Neural progenitor cell (in vitro differentiated cells): ENCODE measurements around the gene NR2C2.

Experiments
- CTCF ChIP-seq: fragments of 200-600 bp; sonication (generic); IDR thresholded peaks from 2 replicates; pipeline ENCODE4 v1.5.1; 2017; ENCODE audit warnings: antibody characterized with exemption, mild to moderate bottlenecking
- EZH2 ChIP-seq: fragments of 200-600 bp; sonication (generic); IDR thresholded peaks from 2 replicates; pipeline ENCODE4 v1.6.1; 2017; ENCODE audit warnings: antibody characterized with exemption, mild to moderate bottlenecking, moderate library complexity
- EZH2phosphoT487 ChIP-seq: fragments of 200-600 bp; sonication (generic); IDR thresholded peaks from 2 replicates; pipeline ENCODE4 v1.6.1; 2017; ENCODE audit warnings: antibody characterized with exemption

DNA sequence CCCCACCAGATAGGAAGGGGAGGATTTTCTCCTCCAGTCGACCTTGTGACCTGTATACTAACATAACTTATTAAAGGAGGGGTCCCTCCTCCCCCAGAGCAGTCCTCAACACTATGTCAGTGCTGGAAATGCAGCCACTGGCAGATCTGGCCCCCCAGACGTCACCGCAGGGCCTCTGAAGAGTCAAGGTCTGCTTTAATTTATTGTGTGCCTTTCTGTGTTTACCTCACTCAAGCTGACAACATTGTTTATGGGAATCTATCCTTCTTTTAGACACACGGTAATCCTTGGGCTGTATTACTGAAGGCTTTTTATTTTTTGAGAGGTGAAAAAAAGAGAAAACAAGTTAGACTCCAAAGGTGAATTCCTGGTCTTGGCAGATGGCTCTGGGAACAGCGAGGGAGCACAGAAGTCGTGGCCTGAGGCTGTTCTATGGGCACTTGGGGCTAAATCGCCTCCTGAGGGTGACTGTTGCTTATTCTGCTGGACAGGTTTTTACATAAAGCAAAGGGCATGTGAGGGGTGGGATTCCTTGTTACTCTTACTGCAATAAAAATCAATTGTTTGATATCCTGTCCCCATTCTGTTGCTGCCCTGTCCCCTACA is 13.5 kb upstream of the NR2C2 start:
- TF ChIP-seq CTCF (no peak), EZH2 (no peak), EZH2phosphoT487 (no peak)
